Left ventricle myocardium inferior (tissue), 1 donor: ENCODE data around the gene MIX23. TPM values are rescaled to one million over a fixed set of nuclear protein-coding genes. Genes with fewer than 3 reads are reported as not detected.
A peak's percentile ranks its signal among the peaks of the same experiment; 100 is the strongest.

ENCODE experiments used
- DNase-seq: peaks from one replicate; pipeline ENCODE4 v3.0.0-alpha.2; 2020
- H3K27ac ChIP-seq: fragments of 200-600 bp; replicated peaks from 2 replicates; pipeline ENCODE4 v1.8.0; 2021
- H3K27me3 ChIP-seq: fragments of 200-600 bp; 2 replicates; pipeline ENCODE4 v1.8.0; 2021; ENCODE audit warnings: low read depth
- H3K36me3 ChIP-seq: fragments of 200-600 bp; 2 replicates; pipeline ENCODE4 v1.8.0; 2021
- H3K4me1 ChIP-seq: fragments of 200-600 bp; 2 replicates; pipeline ENCODE4 v1.8.0; 2021
- H3K4me3 ChIP-seq: fragments of 200-600 bp; 2 replicates; pipeline ENCODE4 v1.8.0; 2021; ENCODE audit warnings: mild to moderate bottlenecking, moderate library complexity
- H3K9me3 ChIP-seq: fragments of 200-600 bp; replicated peaks from 2 replicates; pipeline ENCODE4 v1.8.0; 2021
- CTCF ChIP-seq: fragments of 200-600 bp; IDR thresholded peaks from 2 replicates; pipeline ENCODE4 v1.8.0; 2021; ENCODE audit warnings: antibody characterized with exemption, mild to moderate bottlenecking, borderline replicate concordance
- intact Hi-C: fragments of 100-400 bp; cut with micrococcal nuclease; formaldehyde crosslinking; loops from one replicate; pipeline ENCODE4 v1.11.0; 2022
- total RNA-seq: library from RNA; stranded (reverse); fragmentation: NEBNext Ultra II Directional; extraction: Animal tissue kit (Norgen Biotek cat#: 25700); gene quantifications from one replicate; pipeline ENCODE4 v1.2.1, GENCODE V29; 2021
- donor health status: DM: no; HTN: yes; CAD: no; lungs with severe emphysema.

Gene MIX23
- total RNA-seq, 1 donor from 2014 or later: 32.7 TPM

- intact Hi-C loops: no loop called here
Measured at GRCh38 chr3:122331886-122332285, 51.1 kb downstream of the MIX23 start.

GRCh38 chr3:122325769-122326168 is 57.3 kb downstream of the MIX23 start:
- no peaks in the 10 kb centered on the region for H3K9me3 ChIP-seq
- no peak overlapping the region for H3K4me3 ChIP-seq

More at GRCh38 chr3:122331886-122332285, 51.1 kb downstream of the MIX23 start:
- H3K4me3 ChIP-seq: no peak overlapping the region
- DNase-seq: no peak
- no peak overlapping the region for H3K27ac ChIP-seq
- H3K27me3 ChIP-seq: peaks cover 22% of the 10 kb centered on the region
- H3K36me3 ChIP-seq: no peaks in the 10 kb centered on the region
- no peaks in the 10 kb centered on the region for H3K9me3 ChIP-seq
- TF ChIP-seq CTCF: no peak
- no peaks in the 10 kb centered on the region for H3K4me1 ChIP-seq

GRCh38 chr3:122324871-122325323 is 58.1 kb downstream of the MIX23 start, which contains the start of gene CSTA:
Gene CSTA (plus strand): TSS chr3:122325248. CDS start chr3:122325293, 45 bp downstream.
- no peak within 1 kb of the TSS for H3K27ac ChIP-seq
- H3K27me3 ChIP-seq: peaks cover 7% of the 10 kb centered on the region
- DNase-seq: no peak
- no peaks in the 10 kb centered on the region for H3K4me1 ChIP-seq
- peaks cover 6% of the 10 kb centered on the region for H3K9me3 ChIP-seq
- peak within 1 kb of the TSS; percentile 24 for H3K4me3 ChIP-seq
- TF ChIP-seq CTCF: no peak
- intact Hi-C loops: no loop called here
- no peaks in the 10 kb centered on the region for H3K36me3 ChIP-seq

More at GRCh38 chr3:122325769-122326168, 57.3 kb downstream of the MIX23 start:
- Histone ChIP-seq H3K4me1 (no peaks in the 10 kb centered on the region), H3K27me3 (peaks cover 7% of the 10 kb centered on the region), H3K27ac (no peak overlapping the region), H3K36me3 (no peaks in the 10 kb centered on the region)
- intact Hi-C loops: no loop called here
- TF ChIP-seq CTCF: no peak
- DNase-seq: no peak

GRCh38 chr3:122322095-122323075 is 60.6 kb downstream of the MIX23 start:
- H3K4me3 ChIP-seq: no peak overlapping the region
- no peak for DNase-seq
- H3K27ac ChIP-seq: no peak overlapping the region
- no peaks in the 10 kb centered on the region for H3K4me1 ChIP-seq
- H3K9me3 ChIP-seq: peaks cover 19% of the 10 kb centered on the region
- H3K36me3 ChIP-seq: no peaks in the 10 kb centered on the region
- TF ChIP-seq CTCF: no peak
- intact Hi-C loops: no loop called here
- peaks cover 7% of the 10 kb centered on the region for H3K27me3 ChIP-seq

GRCh38 chr3:122318620-122319019 is 64.4 kb downstream of the MIX23 start:
- Histone ChIP-seq H3K4me1 (no peaks in the 10 kb centered on the region), H3K36me3 (no peaks in the 10 kb centered on the region), H3K9me3 (peaks cover 19% of the 10 kb centered on the region), H3K4me3 (no peak overlapping the region), H3K27ac (no peak overlapping the region), H3K27me3 (peaks cover 28% of the 10 kb centered on the region)
- TF ChIP-seq CTCF: no peak
- intact Hi-C loops: no loop called here
- no peak for DNase-seq
